BLaER1 (cell line): ENCODE data around the gene ASB17.
"Not testable (repeated sequence)": the region's sequence is repeated elsewhere in the genome, so short reads cannot be mapped to it uniquely, and the experiment has no call there.

Source experiments
- H3K27ac ChIP-seq: shearing (Covaris generic); formaldehyde crosslinking; 2 replicates; pipeline ENCODE4 v1.8.1; 2022
- H3K27me3 ChIP-seq: shearing (Covaris generic); formaldehyde crosslinking; 2 replicates; pipeline ENCODE4 v1.8.1; 2022
- H3K36me3 ChIP-seq: shearing (Covaris generic); formaldehyde crosslinking; 2 replicates; pipeline ENCODE4 v1.8.1; 2022
- H3K4me1 ChIP-seq: shearing (Covaris generic); formaldehyde crosslinking; 2 replicates; pipeline ENCODE4 v1.8.1; 2022
- H3K4me2 ChIP-seq: shearing (Covaris generic); formaldehyde crosslinking; 2 replicates; pipeline ENCODE4 v1.8.1; 2022
- H3K4me3 ChIP-seq: shearing (Covaris generic); formaldehyde crosslinking; 2 replicates; pipeline ENCODE4 v1.8.1; 2022
- H3K9ac ChIP-seq: shearing (Covaris generic); formaldehyde crosslinking; 2 replicates; pipeline ENCODE4 v1.8.1; 2022
- H3K9me3 ChIP-seq: shearing (Covaris generic); formaldehyde crosslinking; 2 replicates; pipeline ENCODE4 v1.8.1; 2022
- H4K20me1 ChIP-seq: shearing (Covaris generic); formaldehyde crosslinking; 2 replicates; pipeline ENCODE4 v1.8.1; 2022
- Cebpa-rat ChIP-seq: shearing (Covaris generic); IDR thresholded peaks from 2 replicates; pipeline ENCODE4 v1.8.1; 2022

Gene ASB17, protein sequence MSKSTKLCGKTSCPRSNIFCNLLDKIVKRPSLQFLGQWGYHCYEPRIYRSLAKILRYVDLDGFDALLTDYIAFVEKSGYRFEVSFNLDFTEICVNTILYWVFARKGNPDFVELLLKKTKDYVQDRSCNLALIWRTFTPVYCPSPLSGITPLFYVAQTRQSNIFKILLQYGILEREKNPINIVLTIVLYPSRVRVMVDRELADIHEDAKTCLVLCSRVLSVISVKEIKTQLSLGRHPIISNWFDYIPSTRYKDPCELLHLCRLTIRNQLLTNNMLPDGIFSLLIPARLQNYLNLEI

DNA sequence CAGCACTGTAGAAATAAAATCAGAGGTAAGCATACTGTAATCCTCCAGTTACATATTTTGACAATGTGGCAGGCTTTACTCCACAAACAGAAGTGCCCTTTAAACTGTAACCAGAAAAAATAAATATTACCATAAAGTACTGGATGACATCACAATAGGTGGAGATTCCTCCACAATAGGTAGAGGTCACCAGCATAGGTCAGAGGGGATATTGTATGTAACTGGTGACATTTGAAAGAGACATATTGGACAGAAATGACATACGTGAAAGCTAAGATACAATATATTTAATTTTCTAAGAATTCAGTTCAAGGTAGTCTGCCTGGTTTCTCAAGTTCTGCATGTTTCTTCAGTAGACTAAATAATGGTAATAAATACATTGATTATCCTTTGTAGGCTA, at the start of gene ASB17:
Gene ASB17 (minus strand): TSS at position 101 of the 400 bp plus-strand sequence. CDS start 113 bp downstream, outside the sequence.
- no peaks in the 10 kb centered on the region for H3K27me3 ChIP-seq
- no peaks in the 10 kb centered on the region for H4K20me1 ChIP-seq
- no peak for TF ChIP-seq Cebpa-rat
- no peak within 1 kb of the TSS for H3K9ac ChIP-seq
- H3K36me3 ChIP-seq, result no peaks in the 10 kb centered on the region
- H3K4me2 ChIP-seq, result no peak within 1 kb of the TSS
- no peak within 1 kb of the TSS for H3K4me3 ChIP-seq
- H3K9me3 ChIP-seq, result no peaks in the 10 kb centered on the region
- no peak within 1 kb of the TSS for H3K27ac ChIP-seq
- H3K4me1 ChIP-seq, result no peaks in the 10 kb centered on the region

DNA sequence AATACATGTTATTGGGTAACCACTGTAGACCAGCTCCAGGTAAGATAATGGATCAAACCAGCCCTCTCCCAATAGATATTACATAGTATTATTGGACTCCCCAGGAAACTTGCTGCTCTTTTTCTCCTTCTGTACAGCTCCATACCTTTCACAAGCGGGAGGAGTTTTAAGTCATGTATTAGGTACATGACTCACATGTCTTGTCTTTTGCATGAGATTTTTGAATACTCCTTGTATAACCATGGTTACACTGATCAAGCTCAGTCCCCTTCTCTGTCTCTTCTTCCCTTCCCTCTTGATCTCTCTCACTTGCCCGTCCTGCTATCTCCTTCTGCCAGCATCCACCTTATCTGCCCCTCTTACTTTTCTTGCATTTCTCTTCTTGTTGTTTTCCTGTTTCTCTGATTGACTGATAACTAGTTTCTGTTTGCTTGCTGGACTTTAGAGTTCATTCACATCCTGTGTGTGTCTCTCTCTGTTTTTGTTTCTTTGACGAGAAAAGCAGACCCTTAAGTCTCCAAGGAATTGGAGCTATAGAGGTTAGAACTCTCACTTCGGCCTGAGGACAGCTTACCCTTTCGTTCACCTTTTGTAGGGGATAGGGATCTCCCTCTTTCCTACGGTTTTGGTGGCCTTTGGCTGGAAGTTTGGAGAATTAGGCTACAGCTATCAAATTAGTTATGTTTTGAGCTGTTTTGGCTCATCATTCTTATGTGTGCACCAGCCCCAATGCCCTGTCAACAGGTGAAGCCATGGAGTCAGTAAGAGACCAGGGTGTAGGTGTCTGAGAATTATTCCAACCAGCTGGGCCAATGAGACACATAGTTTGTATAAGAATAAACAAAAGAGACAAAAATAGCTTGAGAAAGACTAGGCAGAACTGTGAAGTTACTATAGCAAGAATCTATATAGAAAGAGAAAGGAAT, 49.0 kb upstream of the ASB17 start:
- Histone ChIP-seq H3K9me3 (no peaks in the 10 kb centered on the region), H3K36me3 (no peaks in the 10 kb centered on the region), H3K4me2 (no peak overlapping the region), H3K4me1 (no peaks in the 10 kb centered on the region; the same call in 1 of the 2 replicates), H3K27me3 (no peaks in the 10 kb centered on the region), H3K9ac (no peak overlapping the region), H3K27ac (no peak overlapping the region), H3K4me3 (no peak overlapping the region), H4K20me1 (no peaks in the 10 kb centered on the region)
- no peak for TF ChIP-seq Cebpa-rat

DNA sequence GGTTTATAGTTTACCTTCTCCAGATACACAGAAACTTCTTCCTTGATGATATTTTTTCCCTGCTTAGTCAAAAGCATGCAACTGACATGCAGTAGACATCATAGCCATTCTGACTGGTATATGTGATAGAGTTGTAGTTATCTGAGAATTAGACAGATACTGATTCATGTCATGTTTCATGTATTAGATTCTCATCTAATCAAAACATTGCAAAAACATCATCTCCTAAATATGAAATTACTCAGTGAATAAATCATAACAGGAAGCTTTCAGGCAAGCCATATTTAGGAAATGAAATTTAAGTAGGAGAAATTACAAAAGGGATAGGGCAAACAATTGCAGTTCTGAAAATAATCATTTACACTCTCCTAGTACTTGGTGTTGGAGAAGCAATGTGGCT, 38.4 kb upstream of the ASB17 start:
- Histone ChIP-seq H3K27me3 (no peaks in the 10 kb centered on the region), H3K4me3 (no peak overlapping the region), H3K36me3 (no peaks in the 10 kb centered on the region), H3K27ac (no peak overlapping the region), H3K4me1 (no peaks in the 10 kb centered on the region), H3K9ac (no peak overlapping the region), H4K20me1 (no peaks in the 10 kb centered on the region), H3K4me2 (no peak overlapping the region), H3K9me3 (no peaks in the 10 kb centered on the region)
- TF ChIP-seq Cebpa-rat, result no peak

DNA sequence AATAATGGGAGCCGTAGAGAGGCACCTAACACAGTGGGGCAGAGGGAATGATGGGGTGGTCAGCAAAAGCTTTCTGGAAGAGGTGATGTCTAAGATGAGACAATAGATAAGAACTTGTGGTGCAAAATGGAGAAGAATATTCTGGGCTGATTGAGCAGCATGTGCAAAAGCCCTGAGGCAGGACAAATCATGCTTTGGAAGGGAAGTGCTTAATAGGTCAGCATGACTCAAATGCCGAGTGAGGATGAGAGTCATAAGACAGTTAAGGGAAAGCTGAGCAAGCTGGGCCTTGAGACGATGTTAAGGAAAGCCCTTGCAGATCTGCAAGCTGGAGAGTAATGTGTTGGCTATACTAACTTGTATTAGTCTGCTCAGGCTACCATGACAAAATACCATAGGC, 37.3 kb upstream of the ASB17 start:
- Histone ChIP-seq H3K4me1 (no peaks in the 10 kb centered on the region), H3K27me3 (no peaks in the 10 kb centered on the region), H3K9ac (no peak overlapping the region), H4K20me1 (no peaks in the 10 kb centered on the region), H3K36me3 (no peaks in the 10 kb centered on the region), H3K27ac (no peak overlapping the region), H3K4me3 (no peak overlapping the region), H3K9me3 (no peaks in the 10 kb centered on the region), H3K4me2 (no peak overlapping the region)
- no peak for TF ChIP-seq Cebpa-rat

DNA sequence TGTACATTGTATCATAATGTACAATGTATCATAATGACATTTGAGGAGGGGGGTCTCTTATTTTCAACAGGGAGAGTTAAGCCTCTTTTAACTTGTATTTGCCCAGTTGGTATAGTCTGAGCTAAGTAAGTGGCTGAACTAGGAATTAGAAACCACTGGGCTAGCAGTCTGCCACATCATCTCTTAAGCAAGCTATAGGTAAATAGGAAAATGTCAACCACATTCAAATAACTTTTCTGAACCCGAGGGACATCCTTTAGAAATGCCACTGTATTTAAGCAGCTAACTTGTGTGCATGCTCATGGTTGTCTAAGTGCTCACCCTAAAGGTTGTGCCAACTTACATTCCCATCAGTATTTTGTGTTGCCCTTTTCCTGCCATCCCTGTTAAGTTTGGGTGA, 35.5 kb upstream of the ASB17 start:
- Histone ChIP-seq H3K9me3 (no peaks in the 10 kb centered on the region), H3K4me1 (no peaks in the 10 kb centered on the region), H4K20me1 (no peaks in the 10 kb centered on the region), H3K27ac (no peak overlapping the region), H3K27me3 (no peaks in the 10 kb centered on the region), H3K4me2 (no peak overlapping the region), H3K4me3 (no peak overlapping the region), H3K36me3 (no peaks in the 10 kb centered on the region), H3K9ac (no peak overlapping the region)
- no peak for TF ChIP-seq Cebpa-rat

DNA sequence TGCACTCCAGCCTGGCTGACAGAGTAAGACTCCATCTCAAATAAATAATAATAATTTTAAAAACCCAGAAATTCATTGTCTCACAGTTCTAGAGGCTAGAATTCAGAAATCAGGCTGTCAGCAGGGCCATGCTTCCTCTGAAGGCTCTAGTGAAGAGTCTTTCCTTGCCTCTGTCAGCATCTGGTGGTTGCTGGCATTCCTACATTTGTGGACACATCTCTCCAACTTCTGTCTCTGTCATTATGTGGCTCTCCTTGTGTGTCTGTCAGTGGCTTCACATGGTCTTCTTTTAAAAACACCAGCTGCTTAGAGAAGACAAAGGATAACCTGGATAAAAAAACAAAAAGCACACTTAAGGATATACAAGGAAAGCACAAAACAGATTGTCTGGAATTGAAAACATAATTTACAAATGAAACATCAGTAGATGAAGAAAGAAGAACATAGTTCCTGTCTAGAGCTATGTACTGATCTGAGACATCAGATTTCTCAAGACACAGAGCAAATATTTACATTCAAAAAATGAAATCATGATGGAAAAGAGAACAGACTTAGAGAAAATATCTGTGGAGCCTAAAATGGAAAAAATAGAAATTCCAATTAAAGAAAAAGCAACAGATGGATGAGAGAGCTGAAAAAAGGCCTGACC, 32.7 kb upstream of the ASB17 start:
- no peak overlapping the region for H3K4me3 ChIP-seq
- no peaks in the 10 kb centered on the region for H3K4me1 ChIP-seq
- no peak for TF ChIP-seq Cebpa-rat
- no peak overlapping the region for H3K4me2 ChIP-seq
- no peak overlapping the region for H3K27ac ChIP-seq
- no peaks in the 10 kb centered on the region for H4K20me1 ChIP-seq
- H3K36me3 ChIP-seq, result no peaks in the 10 kb centered on the region
- H3K9me3 ChIP-seq, result peaks cover 6% of the 10 kb centered on the region; the same call in 1 of the 2 replicates
- no peak overlapping the region for H3K9ac ChIP-seq
- H3K27me3 ChIP-seq, result no peaks in the 10 kb centered on the region

DNA sequence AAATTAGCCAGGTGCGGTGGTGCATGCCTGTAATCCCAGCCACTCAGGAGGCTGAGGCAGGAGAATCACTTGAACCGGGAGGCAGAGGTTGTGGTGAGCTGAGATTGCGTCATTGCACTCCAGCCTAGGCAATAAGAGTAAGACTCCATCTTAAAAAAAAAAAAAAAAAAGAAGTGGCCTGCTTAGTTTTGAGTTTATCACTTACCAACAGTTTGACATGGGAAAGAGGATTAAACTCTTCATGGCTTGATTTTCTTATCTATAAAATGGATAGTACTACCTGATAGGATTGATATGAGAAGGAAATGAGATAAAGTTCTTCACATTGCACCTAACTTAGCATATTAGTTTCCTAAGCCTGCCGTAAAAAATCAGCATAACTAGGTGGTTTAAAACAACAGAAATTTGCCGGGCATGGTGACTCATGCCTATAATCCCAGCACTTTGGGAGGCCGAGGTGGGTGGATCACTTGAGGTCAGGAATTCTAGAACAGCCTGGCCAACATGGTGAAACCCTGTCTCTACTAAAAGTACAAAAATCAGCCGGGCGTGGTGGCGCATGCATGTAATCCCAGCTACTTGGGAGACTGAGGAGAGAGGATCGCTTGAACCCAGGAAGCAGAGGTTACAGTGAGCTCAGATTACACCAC, 32.0 kb upstream of the ASB17 start:
- H3K9me3 ChIP-seq, H4K20me1 ChIP-seq, H3K4me1 ChIP-seq, H3K27me3 ChIP-seq, H3K27ac ChIP-seq, H3K9ac ChIP-seq, H3K36me3 ChIP-seq, H3K4me2 ChIP-seq, H3K4me3 ChIP-seq: not testable (repeated sequence)

DNA sequence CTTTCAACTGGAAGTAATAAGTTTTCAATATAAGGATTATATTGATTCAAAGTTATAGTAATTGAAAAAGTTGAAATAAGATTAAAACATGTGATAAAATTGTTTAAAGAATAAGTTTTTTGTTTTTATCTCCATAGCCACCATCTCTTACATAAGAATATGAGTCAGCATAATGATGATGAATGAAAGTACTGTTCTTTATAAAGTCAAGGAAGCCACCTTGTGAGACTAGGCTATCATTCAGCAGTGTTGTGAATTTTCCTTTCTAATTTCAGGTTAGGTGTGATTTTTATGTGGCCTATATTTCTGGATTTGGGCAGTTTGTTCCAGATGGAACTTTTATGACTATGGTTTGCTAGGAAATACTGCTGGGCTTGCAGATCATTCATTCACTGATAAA, 22.4 kb upstream of the ASB17 start:
- no peaks in the 10 kb centered on the region for H3K27me3 ChIP-seq
- H3K4me1 ChIP-seq, result no peaks in the 10 kb centered on the region
- no peak for TF ChIP-seq Cebpa-rat
- no peaks in the 10 kb centered on the region for H3K36me3 ChIP-seq
- no peak overlapping the region for H3K9ac ChIP-seq
- H3K27ac ChIP-seq, result no peak overlapping the region
- H3K9me3 ChIP-seq, result no peaks in the 10 kb centered on the region
- H3K4me2 ChIP-seq, result no peak overlapping the region
- H3K4me3 ChIP-seq, result no peak overlapping the region
- no peaks in the 10 kb centered on the region for H4K20me1 ChIP-seq

DNA sequence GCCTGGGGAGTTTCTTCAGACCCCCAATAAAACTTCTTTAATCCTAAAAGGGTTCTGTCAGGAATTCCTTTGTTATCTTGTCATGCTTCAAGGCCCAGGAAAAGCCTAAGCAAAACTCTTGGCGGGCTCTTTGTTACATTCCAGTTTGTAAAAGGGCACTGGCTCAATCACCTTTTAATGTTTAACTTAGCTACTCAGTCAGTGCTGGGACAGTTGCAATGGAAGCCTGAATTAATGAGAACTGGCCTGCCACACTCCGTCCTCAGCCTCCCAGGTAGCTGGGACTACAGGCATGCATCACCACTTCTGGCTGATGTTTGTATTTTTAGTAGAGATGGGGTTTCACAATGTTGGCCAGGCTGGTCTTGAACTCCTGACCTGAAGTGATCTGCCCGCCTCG, 21.3 kb upstream of the ASB17 start:
- no peak overlapping the region for H3K4me3 ChIP-seq
- H3K4me1 ChIP-seq, result no peaks in the 10 kb centered on the region
- H3K27me3 ChIP-seq, result no peaks in the 10 kb centered on the region
- H4K20me1 ChIP-seq, result no peaks in the 10 kb centered on the region
- H3K9me3 ChIP-seq, result no peaks in the 10 kb centered on the region
- no peak for TF ChIP-seq Cebpa-rat
- no peak overlapping the region for H3K4me2 ChIP-seq
- no peaks in the 10 kb centered on the region for H3K36me3 ChIP-seq
- H3K9ac ChIP-seq, result no peak overlapping the region
- H3K27ac ChIP-seq, result no peak overlapping the region
